AG08396 (cell line): ENCODE results near the gene ATP2C1.
"Not testable (repeated sequence)": the region's sequence is repeated elsewhere in the genome, so short reads cannot be mapped to it uniquely, and the experiment has no call there.

ENCODE experiments used
- DNase-seq: peaks from one replicate; pipeline ENCODE4 v3.0.0; 2012; ENCODE audit warnings: low spot score, mixed read lengths

Gene ATP2C1

GRCh38 chr3:130939753-130940152, 45.9 kb downstream of the ATP2C1 start:
- DNase-seq, result no peak

- no peak for DNase-seq
These were observed 47.9 kb downstream of the ATP2C1 start for GRCh38 chr3:130941793-130942192.

- no peak for DNase-seq
These were observed 53.0 kb downstream of the ATP2C1 start for GRCh38 chr3:130946882-130947281.

- DNase-seq, result no peak
These were observed 54.3 kb downstream of the ATP2C1 start for GRCh38 chr3:130948001-130948773.

- no peak for DNase-seq
These were observed 55.0 kb downstream of the ATP2C1 start for GRCh38 chr3:130948929-130949328.

GRCh38 chr3:130950124-130950523, 56.2 kb downstream of the ATP2C1 start:
- DNase-seq, result no peak

GRCh38 chr3:130950641-130951040, 56.8 kb downstream of the ATP2C1 start:
- DNase-seq, result peak; percentile 15

GRCh38 chr3:130955481-130955880, 61.6 kb downstream of the ATP2C1 start:
- DNase-seq, result no peak

- no peak for DNase-seq
These were observed 62.4 kb downstream of the ATP2C1 start for GRCh38 chr3:130956281-130956680.

- no peak for DNase-seq
These were observed 62.8 kb downstream of the ATP2C1 start for GRCh38 chr3:130956721-130957120.

- no peak for DNase-seq
These were observed 66.4 kb downstream of the ATP2C1 start for GRCh38 chr3:130960139-130960795.

GRCh38 chr3:130961458-130961857, 67.6 kb downstream of the ATP2C1 start:
- DNase-seq, result no peak

GRCh38 chr3:130963444-130963843, 69.6 kb downstream of the ATP2C1 start:
- no peak for DNase-seq

GRCh38 chr3:130963878-130964277, 70.0 kb downstream of the ATP2C1 start:
- DNase-seq, result peak; percentile 34

- DNase-seq, result no peak
These were observed 73.4 kb downstream of the ATP2C1 start for GRCh38 chr3:130967281-130967680.

GRCh38 chr3:130968221-130968620, 74.3 kb downstream of the ATP2C1 start:
- DNase-seq, result no peak

GRCh38 chr3:130969621-130970020, 75.7 kb downstream of the ATP2C1 start:
- no peak for DNase-seq

- no peak for DNase-seq
These were observed 77.3 kb downstream of the ATP2C1 start for GRCh38 chr3:130971208-130971607.

GRCh38 chr3:130972592-130972991, 78.7 kb downstream of the ATP2C1 start:
- not testable (repeated sequence) for DNase-seq

GRCh38 chr3:130973406-130973805, 79.5 kb downstream of the ATP2C1 start:
- no peak for DNase-seq

GRCh38 chr3:130974201-130974600, 80.3 kb downstream of the ATP2C1 start:
- DNase-seq, result no peak

GRCh38 chr3:130975251-130975650, 81.4 kb downstream of the ATP2C1 start:
- DNase-seq, result no peak

- no peak for DNase-seq
These were observed 82.8 kb downstream of the ATP2C1 start for GRCh38 chr3:130976706-130977105.

- no peak for DNase-seq
These were observed 85.2 kb downstream of the ATP2C1 start for GRCh38 chr3:130979117-130979516.
